HUES48 (cell line): ENCODE measurements around the gene EIF2S3.
"Not testable (repeated sequence)": the region's sequence is repeated elsewhere in the genome, so short reads cannot be mapped to it uniquely, and the experiment has no call there.

Experiments
- H3K27ac ChIP-seq: one replicate; pipeline ENCODE4 v1.7.0; 2013; ENCODE audit warnings: low read depth, low read length, inconsistent platforms
- H3K27me3 ChIP-seq: 2 replicates; pipeline ENCODE4 v1.6.1; 2013; ENCODE audit warnings: mild to moderate bottlenecking, low read length; ENCODE audit not compliant: control insufficient read depth, insufficient read depth
- H3K36me3 ChIP-seq: 2 replicates; pipeline ENCODE4 v1.6.1; 2013; ENCODE audit warnings: low read length; ENCODE audit not compliant: control insufficient read depth, insufficient read depth
- H3K4me1 ChIP-seq: 2 replicates; pipeline ENCODE4 v1.6.1; 2013; ENCODE audit warnings: mild to moderate bottlenecking, low read length; ENCODE audit not compliant: control insufficient read depth, insufficient read depth
- H3K4me3 ChIP-seq: 2 replicates; pipeline ENCODE4 v1.5.1; 2013; ENCODE audit warnings: mild to moderate bottlenecking, low read depth, low read length
- H3K9ac ChIP-seq: 2 replicates; pipeline ENCODE4 v1.6.1; 2013; ENCODE audit warnings: mild to moderate bottlenecking, low read depth, low read length, moderate library complexity
- H3K9me3 ChIP-seq: 2 replicates; pipeline ENCODE4 v1.6.1; 2013; ENCODE audit warnings: low read length; ENCODE audit not compliant: control insufficient read depth, insufficient read depth

EIF2S3 gene

DNA sequence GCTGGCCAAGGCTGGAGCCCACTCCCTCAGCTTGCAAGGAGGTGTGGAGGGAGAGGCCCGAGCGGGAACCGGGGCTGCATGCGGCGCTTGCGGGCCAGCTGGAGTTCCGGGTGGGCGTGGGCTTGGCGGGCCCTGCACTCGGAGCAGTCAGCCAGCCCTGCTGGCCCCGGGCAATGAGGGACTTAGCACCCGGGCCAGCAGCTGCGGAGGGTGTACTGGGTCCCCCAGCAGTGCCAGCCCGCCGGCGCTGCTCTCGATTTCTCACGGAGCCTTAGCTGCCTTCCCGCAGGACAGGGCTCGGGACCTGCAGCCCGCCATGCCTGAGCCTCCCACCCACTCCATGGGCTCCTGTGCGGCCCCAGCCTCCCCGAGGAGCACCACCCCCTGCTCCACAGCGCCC, 5.1 kb upstream of the EIF2S3 start:
- not testable (repeated sequence) for H3K4me3 ChIP-seq, H3K9me3 ChIP-seq, H3K27me3 ChIP-seq, H3K36me3 ChIP-seq, H3K9ac ChIP-seq, H3K27ac ChIP-seq, H3K4me1 ChIP-seq

- H3K27me3 ChIP-seq, H3K9ac ChIP-seq, H3K36me3 ChIP-seq, H3K4me1 ChIP-seq, H3K9me3 ChIP-seq, H3K4me3 ChIP-seq, H3K27ac ChIP-seq: not testable (repeated sequence)
These were observed 4.0 kb upstream of the EIF2S3 start for GRCh38 chrX:24050522-24051318.

- H3K4me3 ChIP-seq = no peak overlapping the region
- no peaks in the 10 kb centered on the region for H3K4me1 ChIP-seq
- no peak overlapping the region for H3K9ac ChIP-seq
- no peaks in the 10 kb centered on the region for H3K9me3 ChIP-seq
- no peaks in the 10 kb centered on the region for H3K36me3 ChIP-seq
- H3K27me3 ChIP-seq = no peaks in the 10 kb centered on the region
- peak overlapping the region; percentile 93 for H3K27ac ChIP-seq
These were observed 244 bp downstream of the EIF2S3 start for GRCh38 chrX:24055043-24055356.

GRCh38 chrX:24063488-24063887, 8.7 kb downstream of the EIF2S3 start:
- H3K4me1 ChIP-seq = no peaks in the 10 kb centered on the region
- H3K9ac ChIP-seq = no peak overlapping the region
- no peaks in the 10 kb centered on the region for H3K27me3 ChIP-seq
- no peak overlapping the region for H3K4me3 ChIP-seq
- no peaks in the 10 kb centered on the region for H3K9me3 ChIP-seq
- H3K27ac ChIP-seq = no peak overlapping the region
- peaks cover 76% of the 10 kb centered on the region for H3K36me3 ChIP-seq

- Histone ChIP-seq H3K36me3 (peaks cover 99% of the 10 kb centered on the region), H3K27me3 (no peaks in the 10 kb centered on the region), H3K9ac (no peak overlapping the region), H3K9me3 (no peaks in the 10 kb centered on the region), H3K27ac (no peak overlapping the region), H3K4me1 (no peaks in the 10 kb centered on the region), H3K4me3 (no peak overlapping the region)
These were observed 15.1 kb downstream of the EIF2S3 start for GRCh38 chrX:24069877-24070276.

- no peak overlapping the region for H3K4me3 ChIP-seq
- no peaks in the 10 kb centered on the region for H3K27me3 ChIP-seq
- H3K9ac ChIP-seq = no peak overlapping the region
- peaks cover 45% of the 10 kb centered on the region for H3K36me3 ChIP-seq
- H3K4me1 ChIP-seq = peaks cover 4% of the 10 kb centered on the region; the same call in 1 of the 2 replicates
- H3K27ac ChIP-seq = no peak overlapping the region
- no peaks in the 10 kb centered on the region for H3K9me3 ChIP-seq
These were observed 24.7 kb downstream of the EIF2S3 start for GRCh38 chrX:24079411-24079810.

- H3K27ac ChIP-seq, H3K27me3 ChIP-seq, H3K4me3 ChIP-seq, H3K9ac ChIP-seq, H3K4me1 ChIP-seq, H3K9me3 ChIP-seq: not testable (repeated sequence)
- peaks cover 37% of the 10 kb centered on the region for H3K36me3 ChIP-seq
These were observed 25.5 kb downstream of the EIF2S3 start for GRCh38 chrX:24080245-24080644.

- H3K4me1 ChIP-seq = peaks cover 4% of the 10 kb centered on the region; the same call in 1 of the 2 replicates
- H3K9me3 ChIP-seq = no peaks in the 10 kb centered on the region
- no peak overlapping the region for H3K27ac ChIP-seq
- no peaks in the 10 kb centered on the region for H3K27me3 ChIP-seq
- H3K36me3 ChIP-seq = peaks cover 32% of the 10 kb centered on the region
- H3K4me3 ChIP-seq = no peak overlapping the region
- H3K9ac ChIP-seq = no peak overlapping the region
These were observed 25.9 kb downstream of the EIF2S3 start for GRCh38 chrX:24080704-24081103.

DNA sequence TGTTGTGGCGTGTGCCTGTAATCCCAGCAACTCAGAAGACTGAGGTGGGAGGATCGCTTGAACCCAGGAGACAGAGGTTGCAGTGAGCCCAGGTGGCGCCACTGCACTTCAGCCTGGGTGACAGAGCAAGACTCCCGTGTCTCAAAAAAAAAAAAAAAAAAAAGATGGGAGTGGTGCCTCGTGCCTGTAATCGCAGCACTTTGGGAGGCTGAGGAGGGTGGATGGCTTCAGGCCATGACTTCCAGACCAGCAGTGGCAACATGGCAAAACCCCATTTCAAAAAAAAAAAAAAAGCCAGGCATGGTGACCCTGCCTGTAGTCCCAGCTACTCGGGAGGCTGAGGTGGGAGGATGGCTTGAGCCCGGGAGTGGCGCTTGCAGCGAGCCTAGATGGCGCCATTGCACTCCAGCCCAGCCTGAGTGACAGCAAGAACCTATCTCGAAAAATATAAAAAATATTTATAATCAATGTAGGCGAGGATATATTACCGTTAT, 27.0 kb downstream of the EIF2S3 start:
- peaks cover 22% of the 10 kb centered on the region for H3K36me3 ChIP-seq
- H3K4me1 ChIP-seq = peaks cover 4% of the 10 kb centered on the region; the same call in 1 of the 2 replicates
- H3K27ac ChIP-seq = no peak overlapping the region
- H3K4me3 ChIP-seq = no peak overlapping the region
- no peak overlapping the region for H3K9ac ChIP-seq
- no peaks in the 10 kb centered on the region for H3K27me3 ChIP-seq
- no peaks in the 10 kb centered on the region for H3K9me3 ChIP-seq

DNA sequence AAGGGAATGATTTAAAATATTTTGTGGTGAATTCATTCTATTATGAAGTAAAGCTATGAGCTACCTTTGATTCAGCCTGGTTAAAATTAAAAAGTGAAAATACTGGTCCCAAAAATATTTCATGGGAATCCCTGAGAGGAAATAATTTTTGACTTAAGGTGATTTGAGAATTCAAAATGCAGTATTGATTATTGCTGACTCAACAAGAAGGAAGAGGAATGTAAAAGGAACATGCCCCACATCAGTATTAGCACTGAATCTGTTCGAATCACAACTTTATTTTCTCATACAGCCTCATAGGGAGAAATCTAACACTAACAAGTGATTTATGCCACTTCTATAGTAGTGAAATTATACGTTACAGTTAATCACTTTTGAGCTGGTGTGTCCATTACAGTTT, 27.7 kb downstream of the EIF2S3 start:
- Histone ChIP-seq H3K4me3 (no peak overlapping the region), H3K9me3 (no peaks in the 10 kb centered on the region), H3K27ac (no peak overlapping the region), H3K27me3 (no peaks in the 10 kb centered on the region), H3K36me3 (peaks cover 15% of the 10 kb centered on the region), H3K9ac (no peak overlapping the region), H3K4me1 (peaks cover 4% of the 10 kb centered on the region; the same call in 1 of the 2 replicates)

GRCh38 chrX:24085101-24085500, 30.3 kb downstream of the EIF2S3 start:
- H3K9ac ChIP-seq = no peak overlapping the region
- H3K27ac ChIP-seq = no peak overlapping the region
- no peaks in the 10 kb centered on the region for H3K9me3 ChIP-seq
- H3K4me3 ChIP-seq = no peak overlapping the region
- no peaks in the 10 kb centered on the region for H3K27me3 ChIP-seq
- H3K36me3 ChIP-seq = no peaks in the 10 kb centered on the region
- peaks cover 4% of the 10 kb centered on the region; the same call in 1 of the 2 replicates for H3K4me1 ChIP-seq
